NCI-H526 treated with DMSO at 0.1 percent for 48 hours (cell line): ENCODE results near the gene TOMM5.

Source experiments
- DNase-seq: peaks from one replicate; lab custom pipeline; 2025; lab: John Stamatoyannopoulos, UW

TOMM5 gene

DNA sequence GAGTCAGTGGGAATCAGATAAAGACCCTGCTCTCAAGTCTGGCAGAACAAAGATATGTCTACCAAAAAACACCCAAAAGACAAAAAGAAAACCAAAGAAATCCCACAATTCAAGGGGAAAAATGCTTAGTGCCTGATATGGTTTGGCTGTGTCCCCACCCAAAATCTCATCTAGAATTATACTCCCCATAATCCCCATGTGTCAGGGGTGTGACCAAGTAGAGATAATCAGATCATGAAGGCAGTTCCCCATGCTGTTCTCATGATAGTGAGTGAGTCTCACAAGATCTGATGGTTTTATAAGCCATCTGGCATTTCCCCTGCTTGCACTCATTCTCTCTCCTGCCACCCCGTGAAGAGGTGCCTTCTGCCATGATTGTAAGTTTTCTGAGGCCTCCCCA, 29.6 kb downstream of the TOMM5 start:
- DNase-seq: no peak

DNA sequence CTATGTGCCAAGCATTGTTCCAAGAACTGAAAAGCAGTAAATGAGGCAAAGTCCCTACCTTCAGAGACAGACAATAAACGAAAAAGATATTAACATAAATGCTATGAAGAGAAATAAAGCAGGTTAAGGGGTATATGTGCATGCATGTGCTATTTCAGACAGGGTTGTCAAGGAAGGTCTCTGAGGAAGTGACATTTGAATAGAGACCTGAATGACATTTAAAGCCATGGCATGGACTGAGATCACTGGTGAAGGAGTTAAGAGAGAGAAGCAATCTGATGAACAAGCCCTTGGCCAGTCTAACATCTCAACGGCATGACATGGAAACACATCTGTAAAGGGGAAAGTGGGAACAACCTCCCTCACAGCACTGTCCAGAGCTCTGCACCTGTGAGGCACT, 30.7 kb downstream of the TOMM5 start:
- no peak for DNase-seq

DNA sequence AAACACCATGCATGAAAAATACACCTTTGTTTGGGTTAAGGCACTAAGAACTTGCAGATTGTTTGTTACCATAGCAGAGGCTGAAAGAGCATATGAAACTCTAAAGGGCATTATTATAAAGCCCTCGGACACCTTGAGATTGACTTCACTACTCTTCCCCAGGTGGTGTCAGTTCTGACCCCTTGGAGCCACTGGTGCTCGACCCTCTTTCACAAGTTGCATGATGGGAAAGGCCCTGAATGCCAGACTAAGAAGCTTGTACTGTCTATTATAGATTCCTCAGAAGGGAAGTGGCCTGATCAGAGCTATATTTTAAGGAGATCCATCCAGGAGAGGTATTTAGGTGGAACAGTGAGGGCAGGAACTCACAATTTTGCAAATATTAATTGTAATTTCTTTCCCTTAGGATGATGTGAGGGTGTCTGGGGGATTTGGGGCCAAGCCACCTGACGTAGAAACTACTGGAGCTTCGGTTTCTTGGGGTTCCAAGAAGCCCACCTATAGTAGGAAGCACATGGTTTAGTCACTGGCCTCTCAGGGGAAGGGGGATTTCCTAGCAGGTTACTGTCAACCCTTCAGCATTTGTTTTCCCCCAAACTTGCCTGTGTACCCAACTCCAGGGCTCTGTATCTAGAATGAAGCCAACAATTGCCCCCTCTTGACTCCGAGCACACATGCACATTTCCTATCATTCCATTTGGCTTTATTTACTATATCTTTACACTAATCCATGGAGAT, 32.4 kb downstream of the TOMM5 start:
- no peak for DNase-seq

DNA sequence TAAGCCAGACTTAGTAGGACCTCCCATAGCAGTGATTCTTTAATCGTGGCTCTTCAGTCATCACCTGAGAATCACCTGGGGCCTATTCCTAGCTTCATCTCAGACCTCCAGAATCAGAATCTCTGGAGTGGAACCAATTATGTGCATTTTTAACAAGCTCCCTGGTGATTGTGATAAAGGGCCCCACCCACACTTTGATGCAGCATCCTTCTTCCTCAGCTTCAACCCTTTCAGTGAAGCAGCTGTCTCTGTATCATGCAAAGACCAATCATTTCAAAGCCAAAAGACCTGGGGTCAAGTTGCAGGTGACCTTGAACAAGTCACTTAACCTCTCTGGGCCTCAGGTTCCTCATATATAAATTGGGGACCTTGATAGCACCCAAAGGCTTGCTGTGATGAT, 33.3 kb downstream of the TOMM5 start:
- peak; percentile 21 for DNase-seq

DNA sequence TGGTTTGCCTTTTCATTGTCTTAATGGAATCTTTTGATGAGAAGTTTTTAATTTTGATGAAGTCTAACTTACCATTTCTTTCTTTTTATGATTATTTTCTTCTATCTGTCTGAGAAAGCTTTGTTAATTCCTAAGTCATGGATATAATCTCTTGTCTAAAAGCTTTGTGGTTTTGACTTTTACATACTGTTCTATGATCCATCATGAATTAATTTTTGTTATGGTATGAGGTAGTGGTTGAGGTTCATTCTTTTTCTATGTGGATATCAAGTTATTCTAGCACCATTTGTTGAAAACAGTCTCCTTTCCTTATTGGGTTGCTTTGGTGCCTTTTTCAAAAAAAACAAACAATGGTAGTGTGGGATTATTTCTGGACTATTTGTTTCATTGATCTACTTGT, 36.6 kb downstream of the TOMM5 start:
- DNase-seq: no peak

DNA sequence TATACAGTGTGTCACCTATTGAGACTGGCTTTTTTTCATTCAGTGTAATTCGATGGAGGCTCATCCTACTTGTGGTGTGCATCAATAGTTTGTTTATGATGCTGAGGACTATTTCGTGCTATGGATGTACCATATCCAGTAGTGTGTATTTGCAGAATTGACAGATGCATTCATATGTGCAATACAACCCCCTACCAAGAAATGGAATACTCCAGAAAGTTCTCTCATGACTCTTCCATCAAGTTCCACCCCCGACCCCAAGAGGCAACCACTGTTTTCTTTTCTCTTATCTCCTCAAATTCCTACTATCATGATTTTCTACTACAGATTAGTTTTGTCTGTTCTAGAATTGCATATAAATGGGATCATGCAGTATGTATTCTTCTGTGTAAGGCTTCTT, 38.1 kb downstream of the TOMM5 start:
- no peak for DNase-seq

DNA sequence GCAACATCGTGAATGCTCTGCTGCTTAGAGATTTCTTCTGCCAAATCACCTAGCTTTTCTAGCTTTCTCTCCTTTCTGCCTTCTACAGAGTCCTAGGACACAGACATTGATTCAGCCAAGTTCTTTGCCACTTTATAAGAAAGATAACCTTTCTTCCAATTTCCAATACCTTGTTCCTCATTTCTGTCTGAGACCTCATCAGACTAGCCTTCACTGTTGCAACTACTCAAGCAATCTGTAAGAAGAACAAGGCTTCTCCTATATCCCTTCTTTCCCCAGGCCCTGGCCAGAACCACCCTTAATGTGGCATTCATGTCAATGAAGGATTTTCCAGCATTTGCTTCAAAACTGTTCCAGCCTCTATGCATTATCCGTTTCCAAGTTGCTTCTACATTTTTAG, 40.5 kb downstream of the TOMM5 start:
- DNase-seq: no peak

DNA sequence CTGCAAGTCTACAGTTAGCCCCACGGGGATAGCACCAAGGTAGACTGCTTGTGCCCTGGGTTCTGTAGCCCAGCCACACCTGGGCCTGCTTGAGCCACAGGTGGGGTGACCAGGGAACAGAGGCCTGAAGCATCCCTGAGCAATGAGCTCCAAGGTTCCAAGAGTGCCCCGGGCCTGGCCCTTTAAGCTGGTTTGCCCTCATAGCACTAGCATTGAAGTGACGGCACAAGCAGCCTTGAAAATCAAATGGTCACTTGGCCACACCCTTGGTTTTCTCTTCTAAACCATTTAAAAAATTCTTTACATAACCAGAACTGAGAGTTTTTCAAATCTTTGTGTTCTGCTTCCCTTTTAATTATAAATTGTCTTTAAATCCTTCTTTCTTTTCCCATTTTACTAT, 40.9 kb downstream of the TOMM5 start:
- no peak for DNase-seq

DNA sequence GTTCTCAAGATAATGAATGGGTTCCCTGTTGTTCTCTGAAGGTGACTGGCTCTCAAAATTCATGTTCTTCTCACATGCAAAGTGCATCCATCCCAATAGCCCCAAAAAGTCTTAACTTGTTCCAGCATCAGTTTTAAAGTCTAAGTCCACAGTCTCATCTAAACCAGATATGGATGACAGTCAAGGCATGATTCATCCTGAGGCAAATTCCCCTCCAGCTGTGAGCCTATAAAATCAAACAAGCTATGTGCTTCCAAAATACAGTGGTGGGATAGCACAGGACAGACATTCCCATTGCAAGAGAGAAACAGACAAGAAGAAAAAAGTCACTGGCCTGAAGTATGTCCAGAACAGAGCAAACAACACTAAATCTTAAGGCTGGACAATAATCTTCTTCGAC, 41.6 kb downstream of the TOMM5 start:
- no peak for DNase-seq

DNA sequence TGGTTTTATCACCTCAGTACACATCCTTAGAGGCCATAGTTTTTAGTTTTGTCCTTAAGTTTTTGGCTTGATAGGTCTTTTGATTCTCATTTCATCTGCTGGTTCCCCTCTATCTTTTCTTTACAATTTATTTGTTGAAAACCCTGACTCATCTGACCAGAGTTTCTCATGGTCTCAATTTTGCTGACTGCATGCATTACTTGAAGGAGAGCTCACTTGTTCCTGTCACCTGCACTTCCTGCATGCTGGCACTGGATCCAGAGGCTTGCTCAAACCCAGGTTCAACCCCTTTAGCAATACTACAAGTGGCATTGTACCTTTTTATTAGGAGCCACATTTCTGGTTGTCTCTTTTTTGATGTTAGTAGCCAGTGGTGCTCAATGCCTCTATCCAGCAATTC, 42.9 kb downstream of the TOMM5 start:
- DNase-seq: no peak

DNA sequence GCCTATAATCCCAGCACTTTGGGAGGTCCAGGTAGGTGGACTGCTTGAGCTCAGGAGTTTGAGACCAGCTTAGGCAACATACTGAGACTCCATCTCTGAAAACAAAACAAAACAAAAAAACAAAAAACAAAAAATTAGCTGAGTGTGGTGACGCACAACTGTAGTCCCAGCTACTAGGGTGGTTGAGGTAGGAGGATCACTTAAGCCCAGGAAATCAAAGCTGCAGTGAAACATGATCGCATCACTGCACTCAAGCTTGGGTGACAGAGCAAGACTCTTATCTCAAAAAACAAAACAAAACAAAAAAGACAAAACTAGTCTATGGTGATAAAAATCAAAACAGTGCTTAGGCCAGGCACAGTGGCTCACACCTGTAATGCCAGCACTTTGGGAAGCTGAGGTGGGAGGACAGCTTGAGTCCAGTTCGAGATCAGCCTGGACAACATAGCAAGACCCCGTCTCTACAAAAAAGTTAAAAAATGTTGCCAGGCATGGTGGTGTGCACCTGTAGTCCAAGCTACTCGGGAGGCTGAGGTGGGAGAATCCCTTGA, 45.0 kb downstream of the TOMM5 start:
- no peak for DNase-seq

DNA sequence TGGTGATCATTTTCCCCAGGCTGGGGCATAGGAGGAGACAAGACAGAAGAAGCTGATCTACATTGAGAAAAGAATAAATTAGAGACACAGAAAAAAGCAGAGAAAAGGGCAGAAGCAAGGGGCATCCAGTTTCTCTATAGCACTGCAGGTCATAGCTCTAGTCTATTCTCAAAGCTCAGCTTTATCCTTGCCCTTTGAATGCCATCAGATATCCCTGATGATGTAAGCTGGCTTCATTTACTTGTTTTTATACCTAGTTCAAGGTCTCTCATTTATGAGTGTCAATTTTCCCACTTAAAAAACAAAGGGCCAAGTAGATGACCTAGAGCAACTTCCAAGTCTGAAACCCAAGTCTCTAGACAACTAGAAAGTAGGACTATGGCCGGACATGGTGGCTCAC, 48.9 kb downstream of the TOMM5 start:
- no peak for DNase-seq

DNA sequence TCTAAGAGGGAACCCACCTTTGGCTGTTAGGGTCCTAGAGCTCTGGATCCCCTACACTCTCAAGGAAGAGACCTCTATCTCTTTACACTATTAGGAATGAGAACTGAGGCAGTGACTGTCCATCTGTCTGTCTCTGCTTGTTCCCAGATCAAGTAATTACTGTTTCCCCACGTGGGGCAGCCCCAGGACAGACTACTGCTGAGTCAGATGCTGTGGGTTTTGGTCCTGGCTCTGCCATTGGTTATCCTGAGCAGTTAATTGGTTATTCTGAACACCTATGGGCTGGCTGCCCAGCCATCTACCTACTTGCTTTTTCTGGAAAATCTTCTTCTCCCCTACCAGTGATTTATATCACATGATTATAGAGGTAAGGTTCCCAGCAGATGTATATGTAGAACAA, 49.5 kb downstream of the TOMM5 start:
- no peak for DNase-seq

DNA sequence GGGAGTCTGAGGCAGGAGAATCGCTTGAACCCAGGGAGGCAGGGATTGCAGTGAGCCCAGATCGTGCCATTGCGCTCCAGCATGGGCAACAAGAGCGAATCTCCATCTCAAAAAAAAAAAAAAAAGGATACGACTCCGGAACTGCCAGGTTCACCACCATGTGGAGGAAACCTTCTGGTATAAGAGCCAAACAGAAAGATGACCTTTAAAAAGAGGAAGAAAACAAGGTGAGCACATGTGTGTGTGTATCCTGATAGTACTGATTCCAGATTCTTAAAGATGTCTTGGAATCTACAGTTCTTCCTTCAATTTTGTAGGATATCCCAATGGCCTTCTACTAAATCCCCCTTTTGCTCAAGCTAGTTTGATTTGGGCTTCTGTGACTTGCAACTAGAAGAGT, 49.9 kb downstream of the TOMM5 start:
- DNase-seq: no peak

DNA sequence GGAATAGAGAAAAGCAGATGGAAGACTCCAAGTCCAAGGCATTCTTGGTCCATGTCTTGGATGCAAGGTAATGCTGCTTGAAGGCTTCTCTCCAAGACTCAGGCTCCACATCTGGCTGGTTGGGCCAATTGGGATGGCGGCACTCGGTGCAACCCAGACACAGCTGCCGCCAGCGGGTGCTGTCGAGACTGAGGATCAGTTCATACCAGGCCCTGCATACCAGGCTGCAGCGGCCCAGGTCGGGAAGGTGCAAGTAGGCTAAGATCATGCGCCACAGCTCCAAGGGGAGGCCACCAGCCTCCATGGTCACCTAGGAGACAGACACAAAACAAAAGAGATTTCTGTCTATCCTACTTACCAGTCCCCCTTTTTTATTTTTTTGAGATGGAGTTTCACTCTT, 50.9 kb downstream of the TOMM5 start:
- DNase-seq: no peak

DNA sequence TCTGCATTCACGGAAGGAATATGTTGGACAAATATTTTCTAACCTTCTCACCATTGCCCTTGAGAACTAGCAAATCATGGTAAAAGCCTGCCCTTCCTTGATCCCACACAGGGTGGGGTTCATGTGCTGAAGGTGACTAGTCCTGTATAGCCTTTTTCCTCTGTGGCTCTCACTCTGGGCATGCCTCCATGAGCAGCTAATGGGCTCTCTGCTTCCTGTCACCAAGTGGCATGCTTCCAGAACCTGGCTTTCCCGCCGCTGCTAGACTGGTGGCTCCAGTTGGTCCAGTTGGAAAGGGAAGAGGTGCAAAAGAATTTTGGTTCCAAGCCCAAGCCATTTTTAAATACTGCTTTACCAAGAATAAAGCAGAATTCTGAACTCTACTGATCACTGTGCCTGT, 51.8 kb downstream of the TOMM5 start:
- DNase-seq: no peak

DNA sequence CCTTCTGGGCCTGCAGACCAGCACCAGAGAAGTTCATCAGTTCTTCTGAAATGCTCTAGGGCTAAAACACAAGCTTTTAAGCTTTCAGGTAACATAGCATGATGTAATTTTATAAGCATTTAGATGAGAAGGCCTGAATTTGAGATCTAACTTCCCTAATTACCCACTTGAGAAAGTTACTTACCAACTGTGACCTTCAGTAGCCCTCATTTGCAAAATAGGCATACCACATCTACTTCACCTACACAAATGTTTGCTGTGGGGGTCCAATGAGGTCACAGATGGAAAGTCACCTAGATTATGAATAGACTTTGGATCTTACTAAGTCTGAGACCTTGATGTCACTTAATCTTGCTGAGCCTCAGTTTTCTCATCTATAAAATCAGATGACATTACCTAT, 52.8 kb downstream of the TOMM5 start:
- DNase-seq: no peak
